WTC11 (cell line): ENCODE measurements around the gene PPP1R1A. TPM values are rescaled to one million over a fixed set of nuclear protein-coding genes. Genes with fewer than 3 reads are reported as not detected.

Source experiments
- total RNA-seq: library from RNA; stranded (reverse); gene quantifications from 3 replicates; pipeline ENCODE4 v1.2.3, GENCODE V29; 2021

The PPP1R1A gene
- total RNA-seq, 1 experiment from 2014 or later: 13.1 TPM

Other genes starting within 250 kb of the PPP1R1A start
- gene GPR84, start 224.2 kb downstream of the PPP1R1A start, total RNA-seq: 0.13 TPM in 1 of 3 replicates, not detected in the others
- 18.4 to 23.5 TPM (median 22.2 TPM) in 3 replicates for gene ZNF385A, start 203.9 kb downstream of the PPP1R1A start, total RNA-seq
- 19.3 to 21.9 TPM (median 20.8 TPM) in 3 replicates for gene ITGA5, start 169.4 kb downstream of the PPP1R1A start, total RNA-seq
- gene GTSF1, start 115.1 kb downstream of the PPP1R1A start, total RNA-seq: 0.55 to 0.99 TPM (median 0.74 TPM) in 3 replicates
- 0.41 to 0.76 TPM (median 0.57 TPM) in 3 replicates for gene NCKAP1L, start 90.9 kb downstream of the PPP1R1A start, total RNA-seq
- 0.41 to 1.9 TPM (median 0.64 TPM) in 3 replicates for gene PDE1B, start 39.1 kb downstream of the PPP1R1A start, total RNA-seq
- gene LACRT, start 46.2 kb upstream of the PPP1R1A start, total RNA-seq: not detected in 3 replicates
- gene DCD, start 59.7 kb upstream of the PPP1R1A start, total RNA-seq: not detected in 3 replicates